ENCODE measurements around the gene RAB42. TPM values are rescaled to one million over a fixed set of nuclear protein-coding genes. Genes with fewer than 3 reads are reported as not detected.
"Not testable (repeated sequence)": the region's sequence is repeated elsewhere in the genome, so short reads cannot be mapped to it uniquely, and the experiment has no call there.

RAB42 gene
- 1 to 10 TPM; 5.7 to 9.0 (median 7.4) TPM for polyA plus RNA-seq (ENCODE audit: insufficient read length in 10 of 10)
- long read RNA-seq, donor 1, partial matches to known transcripts, result 0 of 1 reads
- long read RNA-seq, donor 1, other reads (novel, unspliced or antisense), result 0 of 1 reads
- long read RNA-seq, donor 2, result 0 reads
- long read RNA-seq, donor 3, result 0 reads
- long read RNA-seq, donor 4, result 0 reads
- long read RNA-seq, donor 5, transcript RAB42-202 (2 exons, 857 nt), result major isoform, 5 of 5 reads
- long read RNA-seq, donor 5, partial matches to known transcripts, result 0 of 5 reads
- long read RNA-seq, donor 5, other reads (novel, unspliced or antisense), result 0 of 5 reads
- long read RNA-seq, donor 6, partial matches to known transcripts, result 0 of 4 reads
- long read RNA-seq, donor 6, other reads (novel, unspliced or antisense), result 0 of 4 reads
- long read RNA-seq, donor 7, partial matches to known transcripts, result 0 of 4 reads
- long read RNA-seq, donor 7, other reads (novel, unspliced or antisense), result 0 of 4 reads
- long read RNA-seq, donor 8, partial matches to known transcripts, result 0 of 1 reads
- long read RNA-seq, donor 8, other reads (novel, unspliced or antisense), result 0 of 1 reads
- long read RNA-seq, donor 9, partial matches to known transcripts, result 0 of 1 reads
- long read RNA-seq, donor 9, other reads (novel, unspliced or antisense), result 0 of 1 reads

- DNase-seq, result peak in 2 of 3 donors; percentile 49 to 82
Observed at GRCh38 chr1:28591708-28592320, at the start of gene RAB42. Gene RAB42 (plus strand): TSS chr1:28592265. CDS start chr1:28592512, 247 bp downstream.

- no peak for DNase-seq
Observed at GRCh38 chr1:28545246-28545628, 46.8 kb upstream of the RAB42 start.

- DNase-seq, result no peak
Observed at GRCh38 chr1:28548318-28548717, 43.7 kb upstream of the RAB42 start.

GRCh38 chr1:28551381-28551780 lies 40.7 kb upstream of the RAB42 start:
- DNase-seq, result no peak

- DNase-seq, result peak; percentile 96 to 99 (median 98)
Observed at GRCh38 chr1:28552758-28553663, 39.1 kb upstream of the RAB42 start, which contains the start of gene TRNAU1AP. Gene TRNAU1AP (plus strand): TSS chr1:28553085. CDS start chr1:28553111, 26 bp downstream.

- DNase-seq, result no peak
Observed at GRCh38 chr1:28560886-28561285, 31.2 kb upstream of the RAB42 start.

- DNase-seq, result no peak
Observed at GRCh38 chr1:28564310-28564709, 27.8 kb upstream of the RAB42 start.

GRCh38 chr1:28565040-28565439 lies 27.0 kb upstream of the RAB42 start:
- DNase-seq, result no peak

GRCh38 chr1:28565726-28566125 lies 26.3 kb upstream of the RAB42 start:
- no peak for DNase-seq

GRCh38 chr1:28566931-28567330 lies 25.1 kb upstream of the RAB42 start:
- no peak for DNase-seq

GRCh38 chr1:28571911-28572310 lies 20.2 kb upstream of the RAB42 start:
- no peak for DNase-seq

- not testable (repeated sequence) for DNase-seq
Observed at GRCh38 chr1:28572891-28573290, 19.2 kb upstream of the RAB42 start.

GRCh38 chr1:28573564-28573963 lies 18.5 kb upstream of the RAB42 start:
- no peak for DNase-seq

GRCh38 chr1:28577052-28577678 lies 14.9 kb upstream of the RAB42 start:
- DNase-seq, result no peak

GRCh38 chr1:28577738-28578536 lies 14.1 kb upstream of the RAB42 start:
- DNase-seq, result no peak

- no peak for DNase-seq
Observed at GRCh38 chr1:28578696-28579218, 13.3 kb upstream of the RAB42 start.

GRCh38 chr1:28579401-28579800 lies 12.7 kb upstream of the RAB42 start:
- DNase-seq, result no peak

GRCh38 chr1:28580722-28581530 lies 11.1 kb upstream of the RAB42 start:
- DNase-seq, result peak in 1 of 3 donors; percentile 39
